Pons (tissue), 1 donor: Measurements from ENCODE around the gene SAPCD2.

ENCODE experiments used
- DNase-seq: peaks from one replicate; pipeline ENCODE4 v3.0.0-alpha.2; 2016; ENCODE audit warnings: low spot score

SAPCD2 gene

GRCh38 chr9:137017791-137018497 lies 52.4 kb downstream of the SAPCD2 start:
- DNase-seq = no peak

- no peak for DNase-seq
These were observed 53.3 kb downstream of the SAPCD2 start for GRCh38 chr9:137017071-137017470.

GRCh38 chr9:137016436-137016835 lies 53.9 kb downstream of the SAPCD2 start:
- no peak for DNase-seq

- DNase-seq = no peak
These were observed 54.4 kb downstream of the SAPCD2 start for GRCh38 chr9:137015976-137016375.

GRCh38 chr9:137015540-137015930 lies 54.8 kb downstream of the SAPCD2 start:
- DNase-seq = no peak

- DNase-seq = no peak
These were observed 55.4 kb downstream of the SAPCD2 start for GRCh38 chr9:137014776-137015539.

- DNase-seq = no peak
These were observed 56.2 kb downstream of the SAPCD2 start for GRCh38 chr9:137014166-137014565.

GRCh38 chr9:137013571-137013940 lies 56.8 kb downstream of the SAPCD2 start:
- DNase-seq = no peak

- no peak for DNase-seq
These were observed 57.4 kb downstream of the SAPCD2 start for GRCh38 chr9:137012694-137013570.
